B cell (primary cell): ENCODE results near the gene RPSA. TPM values are rescaled to one million over a fixed set of nuclear protein-coding genes. Genes with fewer than 3 reads are reported as not detected.

Source experiments
- ATAC-seq: fragments of 200-7000 bp; cut with Tn5 transposase; one replicate; pipeline ENCODE4 v1.10.0; 2021; ENCODE audit warnings: low read depth, mild to moderate bottlenecking, moderate number of reproducible peaks, moderate library complexity
- CTCF ChIA-PET: fragments of 350-600 bp; sonication (Branson Sonifier 250); formaldehyde crosslinking; loops from one replicate; lab custom pipeline; 2021; ENCODE audit warnings: antibody characterized with exemption, inconsistent platforms; lab: Charles Lee
- POLR2A ChIA-PET: fragments of 350-600 bp; sonication (Branson Sonifier 250); formaldehyde crosslinking; loops from one replicate; lab custom pipeline; 2021; ENCODE audit warnings: antibody characterized with exemption; lab: Charles Lee
- DNase-seq: peaks from one replicate; pipeline ENCODE4 v3.0.0; 2013
- H2AFZ ChIP-seq: 2 replicates; pipeline ENCODE4 v1.6.1; 2012; ENCODE audit warnings: mild to moderate bottlenecking, low read depth, low read length; ENCODE audit not compliant: insufficient read depth, poor library complexity, severe bottlenecking
- H3K27ac ChIP-seq, 2 donors: 1 replicate in 1 of 2; 2 replicates in 1 of 2; pipeline ENCODE4 v1.5.1; 2012 to 2013; ENCODE audit warnings: low read length in 2 of 2, mild to moderate bottlenecking in 2 of 2, moderate library complexity in 1 of 2
- H3K27me3 ChIP-seq, 4 experiments: fragments of 200-600 bp in 1 of 4; sonication (generic) in 1 of 4; replicated peaks in 1 of 4; 1 replicate in 2 of 4; 2 replicates in 2 of 4; pipeline versions ENCODE4 v1.6.1 to v1.7.0; 2013 to 2016; ENCODE audit warnings: low read length in 3 of 4, mild to moderate bottlenecking in 2 of 4, mixed read lengths in 1 of 4, moderate library complexity in 1 of 4; ENCODE audit not compliant: insufficient read depth in 4 of 4, control insufficient read depth in 3 of 4; ENCODE audit errors: control extremely low read depth in 1 of 4
- H3K36me3 ChIP-seq, 2 experiments: replicated peaks in 1 of 2; 1 replicate in 1 of 2; 2 replicates in 1 of 2; pipeline versions ENCODE4 v1.6.1 to v1.7.1; 2013; ENCODE audit warnings: low read length in 1 of 2; ENCODE audit not compliant: insufficient read depth in 2 of 2, control insufficient read depth in 1 of 2; ENCODE audit errors: control extremely low read depth in 1 of 2, extremely low read depth in 1 of 2
- H3K4me1 ChIP-seq, 2 donors: fragments of 200-600 bp in 1 of 2; sonication (generic) in 1 of 2; 1 replicate in 1 of 2; 2 replicates in 1 of 2; pipeline versions ENCODE4 v1.5.1 to v1.6.1; 2013 to 2017; ENCODE audit warnings: low read length in 2 of 2; ENCODE audit not compliant: control insufficient read depth in 2 of 2, insufficient read depth in 2 of 2
- H3K4me2 ChIP-seq: replicated peaks from 2 replicates; pipeline ENCODE3; 2012; ENCODE audit warnings: mild to moderate bottlenecking, low read depth, low read length; ENCODE audit not compliant: poor library complexity, severe bottlenecking
- H3K4me3 ChIP-seq, 5 experiments: fragments of 200-600 bp in 1 of 5; sonication (generic) in 1 of 5; 1 replicate in 3 of 5; 2 replicates in 2 of 5; pipeline versions ENCODE4 v1.5.1 to v1.7.0; 2011 to 2016; ENCODE audit warnings: low read length in 4 of 5, mild to moderate bottlenecking in 4 of 5, low read depth in 2 of 5, control low read depth in 1 of 5, moderate library complexity in 1 of 5; ENCODE audit not compliant: insufficient read depth in 1 of 5; ENCODE audit errors: control extremely low read depth in 1 of 5, extremely low read depth in 1 of 5
- H3K79me2 ChIP-seq: fragments of 200-600 bp; sonication (generic); one replicate; pipeline ENCODE4 v1.6.0; 2016; ENCODE audit warnings: low read length; ENCODE audit not compliant: control insufficient read depth, insufficient read depth
- H3K9ac ChIP-seq: fragments of 200-600 bp; sonication (generic); 2 replicates; pipeline ENCODE4 v1.6.1; 2017; ENCODE audit warnings: mild to moderate bottlenecking, low read length, moderate library complexity
- H3K9me3 ChIP-seq, 3 donors: one replicate each; pipeline versions ENCODE4 v1.6.1 to v1.7.1; 2013; ENCODE audit warnings: low read length in 2 of 3; ENCODE audit not compliant: control insufficient read depth in 2 of 3, insufficient read depth in 1 of 3; ENCODE audit errors: control extremely low read depth in 1 of 3
- H4K20me1 ChIP-seq: 2 replicates; pipeline ENCODE4 v1.6.0; 2012; ENCODE audit warnings: mild to moderate bottlenecking, low read length; ENCODE audit not compliant: insufficient read depth, control insufficient read depth, poor library complexity, severe bottlenecking
- H3K27ac Mint-ChIP-seq: one replicate; pipeline ENCODE4 v1.8.0; 2021; ENCODE audit warnings: mixed read lengths
- H3K27me3 Mint-ChIP-seq: one replicate; pipeline ENCODE4 v1.8.0; 2021; ENCODE audit warnings: mixed read lengths
- H3K4me1 Mint-ChIP-seq: one replicate; pipeline ENCODE4 v1.8.0; 2021; ENCODE audit warnings: mixed read lengths
- H3K4me3 Mint-ChIP-seq: one replicate; pipeline ENCODE4 v1.8.0; 2021; ENCODE audit warnings: mixed read lengths
- H3K9me3 Mint-ChIP-seq: one replicate; pipeline ENCODE4 v1.8.0; 2022; ENCODE audit warnings: mixed read lengths; ENCODE audit not compliant: insufficient read depth
- CTCF ChIP-seq: fragments of 200-600 bp; IDR thresholded peaks from one replicate; pipeline ENCODE4 v1.8.0; 2022; ENCODE audit warnings: antibody characterized with exemption, mild to moderate bottlenecking
- EZH2 ChIP-seq: IDR thresholded peaks from 2 replicates; pipeline ENCODE4 v1.6.1; 2012; ENCODE audit warnings: borderline replicate concordance, low read depth, mild to moderate bottlenecking, moderate library complexity, low read length; ENCODE audit not compliant: insufficient read depth, poor library complexity, severe bottlenecking
- WGBS: methylation state at CpG from one replicate; pipeline ENCODE4 v1.1.5; 2013; ENCODE audit warnings: missing lambda C conversion rate; ENCODE audit not compliant: insufficient coverage; 5-methylcytosine and 5-hydroxymethylcytosine counted together
- intact Hi-C: fragments of 100-400 bp; cut with micrococcal nuclease; formaldehyde crosslinking; loops from one replicate; pipeline ENCODE4 v1.10.0; 2022
- polyA plus RNA-seq: library from polyadenylated mRNA; depleted of rRNA; stranded (reverse); fragments of >200 nt; gene quantifications from 2 replicates; pipeline ENCODE4 v1.2.3, GENCODE V29; 2012
- total RNA-seq, 2 donors: library from RNA; stranded (reverse); fragments of 120-200 nt in 1 of 2; gene quantifications; 1 replicate in 1 of 2; 2 replicates in 1 of 2; pipeline versions ENCODE4 v1.2.3 to v1.2.4, GENCODE V29; 2013 to 2022

RPSA gene
- total and polyA plus RNA-seq, 2 donors (not counting 1 experiment from before 2014, with no cell fraction given): 1,460 to 2,522 TPM

GRCh38 chr3:39390181-39390580, 16.3 kb upstream of the RPSA start:
- H3K4me3 Mint-ChIP-seq: peak overlapping the region; percentile 14

GRCh38 chr3:39396690-39397089, 9.8 kb upstream of the RPSA start:
- Mint-ChIP-seq H3K27ac (no peak overlapping the region), H3K9me3 (no peaks in the 10 kb centered on the region), H3K4me1 (peaks cover 2% of the 10 kb centered on the region), H3K27me3 (no peaks in the 10 kb centered on the region), H3K4me3 (no peak overlapping the region)
- Histone ChIP-seq H3K79me2 (peaks cover 40% of the 10 kb centered on the region), H3K4me2 (no peak overlapping the region), H3K9me3 (no peaks in the 10 kb centered on the region), H3K27ac (no peak overlapping the region), H2AFZ (no peak overlapping the region), H3K36me3 (peaks cover 2 to 76% of the 10 kb centered on the region in 2 experiments), H3K27me3 (no peaks in the 10 kb centered on the region), H3K9ac (no peak overlapping the region), H3K4me1 (no peaks in the 10 kb centered on the region), H4K20me1 (no peaks in the 10 kb centered on the region), H3K4me3 (no peak overlapping the region)
- intact Hi-C loops: no loop called here
- CTCF ChIA-PET: no interaction called here
- TF ChIP-seq CTCF: no peak
- TF ChIP-seq EZH2: no peak
- no peak for DNase-seq
- no peak for ATAC-seq
- whole genome bisulfite sequencing: 90% methylated on average over 3 of the region's 3 CpGs
- POLR2A ChIA-PET: no interaction called here

More at GRCh38 chr3:39390181-39390580, 16.3 kb upstream of the RPSA start:
- TF ChIP-seq CTCF (no peak), EZH2 (no peak)
- ChIA-PET CTCF (interaction anchor here (1.5 kb wide), 1 partner anchor 12 kb away, joined by 4 read pairs; no protein-coding TSS in a partner anchor), POLR2A (interaction anchor here (0.6 kb wide), 1 partner anchor 12 kb away, joined by 3 read pairs; no protein-coding TSS in a partner anchor)
- Histone ChIP-seq H3K4me1 (peaks cover 57 to 59% of the 10 kb centered on the region in 2 donors), H2AFZ (no peak overlapping the region), H4K20me1 (peaks cover 37% of the 10 kb centered on the region), H3K27me3 (no peaks in the 10 kb centered on the region), H3K9me3 (no peaks in the 10 kb centered on the region), H3K27ac (peak overlapping the region; percentile 34 to 82), H3K79me2 (peaks cover 91% of the 10 kb centered on the region), H3K36me3 (peaks cover 6 to 51% of the 10 kb centered on the region in 2 experiments), H3K4me2 (no peak overlapping the region), H3K4me3 (no peak overlapping the region), H3K9ac (no peak overlapping the region)
- ATAC-seq (no peak), DNase-seq (no peak)
- intact Hi-C loops: no loop called here
- H3K27me3 Mint-ChIP-seq: no peaks in the 10 kb centered on the region
- H3K9me3 Mint-ChIP-seq: no peaks in the 10 kb centered on the region
- peaks cover 59% of the 10 kb centered on the region for H3K4me1 Mint-ChIP-seq
- WGBS: 100% methylated on average over 1 of the region's 4 CpGs
- H3K27ac Mint-ChIP-seq: peak overlapping the region; percentile 48
